Right ventricle myocardium inferior (tissue), 1 donor: ENCODE data around the gene NEK10. TPM values are rescaled to one million over a fixed set of nuclear protein-coding genes. Genes with fewer than 3 reads are reported as not detected.

Source experiments
- total RNA-seq: library from RNA; stranded (reverse); fragmentation: NEBNext Ultra II Directional; extraction: Animal tissue kit (Norgen Biotek cat#: 25700); gene quantifications from one replicate; pipeline ENCODE4 v1.2.1, GENCODE V29; 2021
- donor health status: DM: no; HTN: yes; CAD: no; lungs with severe emphysema.

NEK10 gene
- total RNA-seq, 1 donor from 2014 or later, result 9.8 TPM

Other genes with a start within 250 kb of the NEK10 start
- gene SLC4A7, start 115.0 kb upstream of the NEK10 start, total RNA-seq, result 13.1 TPM